Measurements from ENCODE around the gene TREML4. TPM values are rescaled to one million over a fixed set of nuclear protein-coding genes. Genes with fewer than 3 reads are reported as not detected.

The TREML4 gene
- total and polyA plus RNA-seq, 9 of the 15 experiments (the other 6 are each of a cell fraction or from before 2014, with no cell fraction given): not detected

- TF ChIP-seq MGA (IDR thresholded peaks at IDR 0.05): peak; percentile 58
- peak in 1 of 2 experiments; percentile 93; a peak in 3 of 4 replicates for TF ChIP-seq ARNT (IDR thresholded peaks at IDR 0.05)
- TF ChIP-seq MAZ (CRISPR knock-in tag; conservative IDR thresholded peaks at IDR 0.05 in 1 of 2, IDR thresholded peaks at IDR 0.05 in 1 of 2): peak; percentile 83 to 91
- TF ChIP-seq RB1 (IDR thresholded peaks at IDR 0.05; ENCODE audit: low read depth): peak; percentile 93
- TF ChIP-seq ZNF232 (CRISPR knock-in tag; IDR thresholded peaks at IDR 0.05): no peak
- TF ChIP-seq CBX8 (IDR thresholded peaks at IDR 0.05; ENCODE audit: borderline replicate concordance, extremely low read depth, low read depth, low read length, poor library complexity, severe bottlenecking): no peak
- TF ChIP-seq NCOA2 (IDR thresholded peaks at IDR 0.05; ENCODE audit: partially characterized antibody in 2 of 2): peak in 1 of 2 experiments; percentile 80
- TF ChIP-seq BDP1 (IDR thresholded peaks at IDR 0.05; ENCODE audit: insufficient read depth, insufficient read length): no peak
- TF ChIP-seq TEAD2 (tag; IDR thresholded peaks at IDR 0.05): no peak
- TF ChIP-seq HLTF (IDR thresholded peaks at IDR 0.05): 0 out of 2 replicates have a peak, but pooled peaks have one; percentile 76
- peak; percentile 61; the same call in 1 of the 2 replicates for TF ChIP-seq MTA1 (IDR thresholded peaks at IDR 0.05; ENCODE audit: borderline replicate concordance)
- no peak for TF ChIP-seq ZNF717 (CRISPR knock-in tag; IDR thresholded peaks at IDR 0.05)
- TF ChIP-seq CREB1 (IDR thresholded peaks at IDR 0.05): peak; percentile 69; the same call in 1 of the 2 replicates
- TF ChIP-seq CREB1 (CRISPR knock-in tag; IDR thresholded peaks at IDR 0.05): peak; percentile 53; the same call in 1 of the 2 replicates
- no peak for TF ChIP-seq ZNF324 (CRISPR knock-in tag; IDR thresholded peaks at IDR 0.05)
Observed at GRCh38 chr6:41278699-41279405, 50.7 kb downstream of the TREML4 start (continued).
